Keratinocyte (primary cell): ENCODE measurements around the gene NTNG1. TPM values are rescaled to one million over a fixed set of nuclear protein-coding genes. Genes with fewer than 3 reads are reported as not detected.

Experiments used
- DNase-seq: peaks from one replicate; pipeline ENCODE4 v3.0.0-alpha.2; 2011; ENCODE audit warnings: low read depth, missing footprints, low spot score
- FAIRE-seq: peaks from 2 replicates; lab custom pipeline; 2011; peaks lifted over from hg19 to GRCh38; lab: Jason Lieb, UNC
- H2AFZ ChIP-seq: 2 replicates; pipeline ENCODE4 v1.6.0; 2012; ENCODE audit warnings: low read length, control low read depth, inconsistent platforms; ENCODE audit not compliant: control insufficient read depth
- H3K27ac ChIP-seq: 2 replicates; pipeline ENCODE4 v1.5.1; 2011; ENCODE audit warnings: low read length; ENCODE audit not compliant: control insufficient read depth, insufficient read depth
- H3K27me3 ChIP-seq: 3 replicates; pipeline ENCODE4 v1.6.0; 2011; ENCODE audit warnings: low read length; ENCODE audit not compliant: control insufficient read depth, insufficient read depth; ENCODE audit errors: extremely low read depth
- H3K36me3 ChIP-seq, 2 experiments: 2 replicates in 1 of 2; 3 replicates in 1 of 2; pipeline ENCODE4 v1.5.1; 2011; ENCODE audit warnings: low read length in 2 of 2, mild to moderate bottlenecking in 1 of 2; ENCODE audit not compliant: control insufficient read depth in 2 of 2, insufficient read depth in 2 of 2; ENCODE audit errors: extremely low read depth in 1 of 2
- H3K4me1 ChIP-seq: 3 replicates; pipeline ENCODE4 v1.5.1; 2011; ENCODE audit warnings: low read length; ENCODE audit not compliant: control insufficient read depth, insufficient read depth; ENCODE audit errors: extremely low read depth
- H3K4me2 ChIP-seq: 3 replicates; pipeline ENCODE4 v1.6.0; 2011; ENCODE audit warnings: low read depth, low read length; ENCODE audit not compliant: control insufficient read depth, insufficient read depth; ENCODE audit errors: extremely low read depth
- H3K4me3 ChIP-seq, 3 experiments: fragments of 200-600 bp in 1 of 3; sonication (generic) in 1 of 3; 2 replicates in 2 of 3; 3 replicates in 1 of 3; pipeline ENCODE4 v1.5.1; 2011 to 2016; ENCODE audit warnings: low read length in 3 of 3, mild to moderate bottlenecking in 3 of 3, control low read depth in 2 of 3, inconsistent platforms in 1 of 3, low read depth in 1 of 3, mixed read lengths in 1 of 3, mixed run types in 1 of 3, moderate library complexity in 1 of 3; ENCODE audit not compliant: control insufficient read depth in 2 of 3, insufficient read depth in 2 of 3; ENCODE audit errors: extremely low read depth in 1 of 3
- H3K79me2 ChIP-seq: 2 replicates; pipeline ENCODE4 v1.6.0; 2012; ENCODE audit warnings: low read length; ENCODE audit not compliant: control insufficient read depth, insufficient read depth
- H3K9ac ChIP-seq: 3 replicates; pipeline ENCODE4 v1.6.0; 2011; ENCODE audit warnings: low read length; ENCODE audit not compliant: control insufficient read depth, insufficient read depth; ENCODE audit errors: extremely low read depth
- H3K9me1 ChIP-seq: 3 replicates; pipeline ENCODE4 v1.6.0; 2011; ENCODE audit warnings: low read length; ENCODE audit not compliant: control insufficient read depth, insufficient read depth; ENCODE audit errors: extremely low read depth
- H3K9me3 ChIP-seq: 2 replicates; pipeline ENCODE4 v1.5.1; 2012; ENCODE audit warnings: low read depth, low read length; ENCODE audit not compliant: control insufficient read depth
- H4K20me1 ChIP-seq: 3 replicates; pipeline ENCODE4 v1.6.0; 2011; ENCODE audit warnings: low read length; ENCODE audit not compliant: control insufficient read depth, insufficient read depth; ENCODE audit errors: extremely low read depth
- EZH2 ChIP-seq: IDR thresholded peaks from one replicate; pipeline ENCODE4 v1.6.1; 2012; ENCODE audit warnings: inconsistent platforms, mild to moderate bottlenecking, low read length, moderate library complexity
- dilution Hi-C: fragments of 300-500 bp; cut with MboI; formaldehyde crosslinking; loops from one replicate; pipeline ENCODE4 v1.7.0; 2020; ENCODE audit warnings: low sequenced_read_pairs; ENCODE audit not compliant: extremely low pct_ligation_motif_present
- polyA plus RNA-seq, 5 experiments: library from polyadenylated mRNA; depleted of rRNA in 3 of 5; stranded (reverse) in 3 of 5; stranded (forward) in 1 of 5; unstranded in 1 of 5; fragments of >200 nt; gene quantifications; 1 replicate in 1 of 5; 2 replicates in 3 of 5; 3 replicates in 1 of 5; pipeline versions ENCODE4 v1.2.1 to v1.2.3, GENCODE V29; 2011 to 2012; ENCODE audit warnings: missing spikeins in 2 of 5, low read depth in 1 of 5, low replicate concordance in 1 of 5
- TF ChIP-seq, protein P1 (sequence below), 3 experiments: IDR thresholded peaks in 1 of 3; conservative IDR thresholded peaks in 1 of 3; optimal IDR thresholded peaks in 1 of 3; 2 replicates in 2 of 3; 3 replicates in 1 of 3; pipeline versions ENCODE3 to v1.5.1; 2011; ENCODE audit warnings: low read length in 3 of 3, mild to moderate bottlenecking in 3 of 3, moderate library complexity in 2 of 3, control low read depth in 1 of 3, inconsistent platforms in 1 of 3; ENCODE audit not compliant: insufficient read depth in 2 of 3; ENCODE audit errors: extremely low read depth in 1 of 3

The NTNG1 gene
- polyA plus RNA-seq, 1 donor (not counting 4 experiments of a cell fraction or from before 2014, with no cell fraction given) = 8.1 TPM

DNA sequence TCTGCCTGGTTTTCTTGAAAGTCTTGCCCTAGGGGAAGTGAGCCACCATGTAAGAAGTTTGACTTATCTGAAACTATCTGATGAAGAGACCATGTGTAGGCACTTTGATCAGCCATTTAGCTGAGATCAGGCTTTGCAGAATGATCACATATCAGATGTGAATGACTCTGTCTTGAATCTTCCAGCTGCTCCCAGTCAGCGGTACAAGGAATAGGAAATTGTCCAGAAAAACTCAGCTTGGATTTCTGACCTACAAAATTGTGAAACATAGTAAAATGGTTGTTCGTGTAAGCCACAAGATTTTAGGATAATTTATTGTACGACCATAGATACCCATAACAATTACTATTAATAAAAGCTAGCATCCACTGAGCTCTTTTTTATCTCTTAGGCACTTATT lies 41.9 kb upstream of the NTNG1 start:
- Histone ChIP-seq H3K4me2 (no peak overlapping the region), H3K27ac (no peak overlapping the region), H3K9me3 (no peaks in the 10 kb centered on the region), H3K36me3 (no peaks in the 10 kb centered on the region), H2AFZ (no peak overlapping the region), H3K79me2 (no peaks in the 10 kb centered on the region), H3K4me1 (no peaks in the 10 kb centered on the region), H3K9ac (no peak overlapping the region), H3K27me3 (no peaks in the 10 kb centered on the region), H4K20me1 (no peaks in the 10 kb centered on the region), H3K9me1 (no peaks in the 10 kb centered on the region), H3K4me3 (no peak overlapping the region)
- TF ChIP-seq EZH2 = no peak
- TF ChIP-seq, protein P1, sequence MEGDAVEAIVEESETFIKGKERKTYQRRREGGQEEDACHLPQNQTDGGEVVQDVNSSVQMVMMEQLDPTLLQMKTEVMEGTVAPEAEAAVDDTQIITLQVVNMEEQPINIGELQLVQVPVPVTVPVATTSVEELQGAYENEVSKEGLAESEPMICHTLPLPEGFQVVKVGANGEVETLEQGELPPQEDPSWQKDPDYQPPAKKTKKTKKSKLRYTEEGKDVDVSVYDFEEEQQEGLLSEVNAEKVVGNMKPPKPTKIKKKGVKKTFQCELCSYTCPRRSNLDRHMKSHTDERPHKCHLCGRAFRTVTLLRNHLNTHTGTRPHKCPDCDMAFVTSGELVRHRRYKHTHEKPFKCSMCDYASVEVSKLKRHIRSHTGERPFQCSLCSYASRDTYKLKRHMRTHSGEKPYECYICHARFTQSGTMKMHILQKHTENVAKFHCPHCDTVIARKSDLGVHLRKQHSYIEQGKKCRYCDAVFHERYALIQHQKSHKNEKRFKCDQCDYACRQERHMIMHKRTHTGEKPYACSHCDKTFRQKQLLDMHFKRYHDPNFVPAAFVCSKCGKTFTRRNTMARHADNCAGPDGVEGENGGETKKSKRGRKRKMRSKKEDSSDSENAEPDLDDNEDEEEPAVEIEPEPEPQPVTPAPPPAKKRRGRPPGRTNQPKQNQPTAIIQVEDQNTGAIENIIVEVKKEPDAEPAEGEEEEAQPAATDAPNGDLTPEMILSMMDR (optimal IDR thresholded peaks at IDR 0.05 in 1 of 3, IDR thresholded peaks at IDR 0.05 in 1 of 3, conservative IDR thresholded peaks at IDR 0.05 in 1 of 3; ENCODE audit: extremely low read depth in 1 of 3, insufficient read depth in 2 of 3, low read length in 3 of 3) = no peak
- FAIRE-seq = no peak
- DNase-seq = no peak
- dilution Hi-C loops = no loop called here

DNA sequence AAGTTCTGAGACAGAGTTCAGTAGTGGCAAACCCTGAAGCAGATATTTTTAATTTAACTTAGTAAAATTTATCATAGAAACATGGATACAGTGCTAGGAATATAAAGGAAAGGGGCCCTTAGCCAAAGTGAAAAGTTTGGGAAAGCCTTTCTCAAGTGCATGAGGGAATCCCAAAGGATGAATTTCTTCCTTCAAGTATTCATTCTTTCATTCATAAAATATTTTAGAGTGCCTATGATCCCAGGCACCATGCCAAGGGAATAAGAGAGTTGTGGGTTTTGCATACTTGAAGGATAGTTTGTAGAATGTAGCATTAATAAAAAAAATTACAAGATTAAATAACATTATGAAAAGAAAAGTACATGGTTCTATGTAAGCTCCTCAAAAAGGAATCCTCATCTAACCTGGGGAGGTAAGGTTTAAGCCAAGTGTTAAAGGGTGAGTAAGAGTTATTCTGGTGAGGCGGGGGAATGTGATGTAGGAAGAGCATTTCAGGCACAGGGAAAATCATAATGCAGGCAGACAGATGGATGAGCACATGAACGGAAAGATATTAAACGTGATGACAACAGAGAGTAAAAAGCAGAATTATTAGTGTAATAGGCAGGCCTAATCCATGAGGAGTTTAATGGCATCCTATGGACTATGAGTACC lies 40.4 kb upstream of the NTNG1 start:
- Histone ChIP-seq H4K20me1 (no peaks in the 10 kb centered on the region), H3K9me3 (no peaks in the 10 kb centered on the region), H3K9me1 (no peaks in the 10 kb centered on the region), H3K9ac (no peak overlapping the region), H3K36me3 (no peaks in the 10 kb centered on the region), H3K4me1 (no peaks in the 10 kb centered on the region), H3K27me3 (no peaks in the 10 kb centered on the region), H3K27ac (no peak overlapping the region), H3K4me2 (no peak overlapping the region), H3K4me3 (no peak overlapping the region), H2AFZ (no peak overlapping the region), H3K79me2 (no peaks in the 10 kb centered on the region)
- TF ChIP-seq, protein P1 (optimal IDR thresholded peaks at IDR 0.05 in 1 of 3, IDR thresholded peaks at IDR 0.05 in 1 of 3, conservative IDR thresholded peaks at IDR 0.05 in 1 of 3; ENCODE audit: extremely low read depth in 1 of 3, insufficient read depth in 2 of 3, low read length in 3 of 3) = no peak
- TF ChIP-seq EZH2 = no peak
- FAIRE-seq (no peak), DNase-seq (no peak)
- dilution Hi-C loops = no loop called here
